Renal cortex interstitium (tissue), 11 donors: ENCODE results near the gene TECR. TPM values are rescaled to one million over a fixed set of nuclear protein-coding genes. Genes with fewer than 3 reads are reported as not detected.
A peak's percentile ranks its signal among the peaks of the same experiment; 100 is the strongest.
"Not testable (repeated sequence)": the region's sequence is repeated elsewhere in the genome, so short reads cannot be mapped to it uniquely, and the experiment has no call there.

Experiments used
- DNase-seq, 11 donors: peaks; one replicate each; pipeline ENCODE4 v3.0.0-alpha.2; 2013; ENCODE audit warnings: low read depth in 9 of 11, low spot score in 4 of 11; ENCODE audit errors: extremely low read depth in 1 of 11
- polyA plus RNA-seq, 3 donors: library from polyadenylated mRNA; unstranded; fragments of 120-200 nt; gene quantifications; one replicate each; pipeline ENCODE4 v1.2.1, GENCODE V29; 2013; ENCODE audit not compliant: insufficient read length in 3 of 3

Gene TECR
- polyA plus RNA-seq, 3 donors: 130 to 151 (median 147) TPM

GRCh38 chr19:14520543-14520942 is 8.9 kb upstream of the TECR start:
- no peak for DNase-seq

GRCh38 chr19:14525729-14526128 is 3.7 kb upstream of the TECR start:
- no peak for DNase-seq

GRCh38 chr19:14526423-14526822 is 3.0 kb upstream of the TECR start:
- DNase-seq: no peak

- DNase-seq: no peak
These were observed 758 bp upstream of the TECR start for GRCh38 chr19:14528419-14529253.

GRCh38 chr19:14530005-14530348 is 583 bp downstream of the TECR start:
- DNase-seq: peak in 1 of 11 donors; percentile 45

- DNase-seq: no peak
These were observed 1.1 kb downstream of the TECR start for GRCh38 chr19:14530506-14530905.

GRCh38 chr19:14533450-14533849 is 4.1 kb downstream of the TECR start:
- DNase-seq: no peak

GRCh38 chr19:14536926-14537692 is 7.7 kb downstream of the TECR start:
- DNase-seq: peak in 5 of 11 donors; percentile 44 to 65 (median 51)

- DNase-seq: no peak
These were observed 11.5 kb downstream of the TECR start for GRCh38 chr19:14540741-14541525.

GRCh38 chr19:14541979-14542378 is 12.6 kb downstream of the TECR start:
- DNase-seq: not testable (repeated sequence)

GRCh38 chr19:14542711-14543328 is 13.4 kb downstream of the TECR start:
- DNase-seq: no peak

GRCh38 chr19:14544047-14544446 is 14.7 kb downstream of the TECR start:
- DNase-seq: no peak

GRCh38 chr19:14544977-14545715 is 15.8 kb downstream of the TECR start:
- peak in 2 of 11 donors; percentile 20 to 28 for DNase-seq

GRCh38 chr19:14545716-14546082 is 16.3 kb downstream of the TECR start:
- no peak for DNase-seq

- DNase-seq: no peak
These were observed 20.9 kb downstream of the TECR start for GRCh38 chr19:14550201-14550754.

- DNase-seq: peak in 2 of 11 donors; percentile 27 to 45
These were observed 22.0 kb downstream of the TECR start for GRCh38 chr19:14551134-14552005.

GRCh38 chr19:14552006-14552360 is 22.6 kb downstream of the TECR start:
- DNase-seq: not testable (repeated sequence)
